GM18505 (cell line): ENCODE results near the gene DNAH17.

ENCODE experiments used
- ATAC-seq: cut with Tn5 transposase; IDR thresholded peaks from one replicate; pipeline ENCODE4 v1.9.1; 2021; ENCODE audit not compliant: unreplicated experiment
- POLR2A ChIP-seq: IDR thresholded peaks from 4 replicates; pipeline ENCODE4 v1.6.1; 2011; ENCODE audit warnings: borderline replicate concordance; ENCODE audit not compliant: insufficient read depth, insufficient read length; ENCODE audit errors: extremely low read depth

The DNAH17 gene

GRCh38 chr17:78541488-78542206 lies 35.5 kb downstream of the DNAH17 start:
- TF ChIP-seq POLR2A: no peak
- no peak for ATAC-seq

GRCh38 chr17:78539781-78540180 lies 37.4 kb downstream of the DNAH17 start:
- ATAC-seq: no peak
- TF ChIP-seq POLR2A: no peak

- TF ChIP-seq POLR2A: no peak
- ATAC-seq: no peak
Observed at GRCh38 chr17:78538033-78538776, 39.0 kb downstream of the DNAH17 start.

GRCh38 chr17:78537217-78537860 lies 39.9 kb downstream of the DNAH17 start:
- no peak for ATAC-seq
- TF ChIP-seq POLR2A: no peak

- ATAC-seq: no peak
- TF ChIP-seq POLR2A: no peak
Observed at GRCh38 chr17:78535273-78536197, 41.7 kb downstream of the DNAH17 start.

- ATAC-seq: no peak
- TF ChIP-seq POLR2A: no peak
Observed at GRCh38 chr17:78534492-78535272, 42.5 kb downstream of the DNAH17 start.

- TF ChIP-seq POLR2A: no peak
- no peak for ATAC-seq
Observed at GRCh38 chr17:78532922-78533640, 44.1 kb downstream of the DNAH17 start.

- no peak for TF ChIP-seq POLR2A
- no peak for ATAC-seq
Observed at GRCh38 chr17:78532311-78532710, 44.9 kb downstream of the DNAH17 start.

- TF ChIP-seq POLR2A: no peak
- no peak for ATAC-seq
Observed at GRCh38 chr17:78530675-78531074, 46.5 kb downstream of the DNAH17 start.

GRCh38 chr17:78529871-78530670 lies 47.1 kb downstream of the DNAH17 start:
- no peak for TF ChIP-seq POLR2A
- ATAC-seq: no peak

- no peak for TF ChIP-seq POLR2A
Observed at GRCh38 chr17:78529251-78529650, 47.9 kb downstream of the DNAH17 start.

More at GRCh38 chr17:78529251-78529650, 47.9 kb downstream of the DNAH17 start:
- no peak for ATAC-seq
